Fibroblast of mammary gland (primary cell): ENCODE measurements around the gene GXYLT1.

Experiments
- DNase-seq: peaks from one replicate; pipeline ENCODE4 v3.0.0-alpha.2; 2010; ENCODE audit warnings: low read depth
- H3K4me3 ChIP-seq: 2 replicates; pipeline ENCODE4 v1.5.1; 2011; ENCODE audit warnings: low read depth, mild to moderate bottlenecking, low read length, moderate library complexity; ENCODE audit not compliant: control insufficient read depth
- TF ChIP-seq, protein P1 (sequence below): conservative IDR thresholded peaks from 2 replicates; pipeline ENCODE4 v1.5.1; 2011; ENCODE audit warnings: low read depth, low read length, inconsistent platforms; ENCODE audit not compliant: control insufficient read depth, insufficient read depth

GXYLT1 gene

DNA sequence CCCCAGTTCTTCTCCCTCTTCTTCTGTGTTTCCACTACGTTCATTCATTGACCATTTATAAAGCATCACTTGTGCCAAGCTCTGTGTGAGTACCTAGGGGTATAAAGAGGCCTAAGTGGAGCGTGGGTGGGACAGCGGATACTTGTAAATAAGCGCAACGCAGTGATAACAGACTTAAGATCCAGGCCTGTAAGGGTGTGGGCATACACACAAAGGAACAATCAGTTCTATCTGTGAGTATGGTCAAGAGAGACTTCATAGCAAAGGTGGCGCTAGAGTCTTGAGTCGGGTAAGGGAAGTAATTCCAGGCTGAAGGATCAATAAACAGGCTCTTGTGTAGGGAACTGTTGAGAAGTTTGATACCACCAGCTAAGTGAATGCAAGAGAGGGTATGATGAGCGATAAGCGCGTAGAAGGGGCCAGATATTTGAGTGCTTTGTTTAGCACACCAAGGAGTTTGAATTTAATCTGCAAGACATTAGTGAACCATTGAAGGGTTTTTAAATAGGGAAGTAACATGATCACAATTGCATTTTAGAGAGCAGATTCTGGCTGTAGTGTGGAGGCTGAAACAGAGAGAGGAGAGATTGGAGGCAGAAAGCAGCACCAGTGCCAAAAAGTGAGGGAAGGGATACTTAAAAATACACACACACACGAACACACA lies 1.0 kb upstream of the GXYLT1 start:
- no peak overlapping the region for H3K4me3 ChIP-seq
- TF ChIP-seq, protein P1, sequence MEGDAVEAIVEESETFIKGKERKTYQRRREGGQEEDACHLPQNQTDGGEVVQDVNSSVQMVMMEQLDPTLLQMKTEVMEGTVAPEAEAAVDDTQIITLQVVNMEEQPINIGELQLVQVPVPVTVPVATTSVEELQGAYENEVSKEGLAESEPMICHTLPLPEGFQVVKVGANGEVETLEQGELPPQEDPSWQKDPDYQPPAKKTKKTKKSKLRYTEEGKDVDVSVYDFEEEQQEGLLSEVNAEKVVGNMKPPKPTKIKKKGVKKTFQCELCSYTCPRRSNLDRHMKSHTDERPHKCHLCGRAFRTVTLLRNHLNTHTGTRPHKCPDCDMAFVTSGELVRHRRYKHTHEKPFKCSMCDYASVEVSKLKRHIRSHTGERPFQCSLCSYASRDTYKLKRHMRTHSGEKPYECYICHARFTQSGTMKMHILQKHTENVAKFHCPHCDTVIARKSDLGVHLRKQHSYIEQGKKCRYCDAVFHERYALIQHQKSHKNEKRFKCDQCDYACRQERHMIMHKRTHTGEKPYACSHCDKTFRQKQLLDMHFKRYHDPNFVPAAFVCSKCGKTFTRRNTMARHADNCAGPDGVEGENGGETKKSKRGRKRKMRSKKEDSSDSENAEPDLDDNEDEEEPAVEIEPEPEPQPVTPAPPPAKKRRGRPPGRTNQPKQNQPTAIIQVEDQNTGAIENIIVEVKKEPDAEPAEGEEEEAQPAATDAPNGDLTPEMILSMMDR: no peak
- DNase-seq: peak; percentile 28

DNA sequence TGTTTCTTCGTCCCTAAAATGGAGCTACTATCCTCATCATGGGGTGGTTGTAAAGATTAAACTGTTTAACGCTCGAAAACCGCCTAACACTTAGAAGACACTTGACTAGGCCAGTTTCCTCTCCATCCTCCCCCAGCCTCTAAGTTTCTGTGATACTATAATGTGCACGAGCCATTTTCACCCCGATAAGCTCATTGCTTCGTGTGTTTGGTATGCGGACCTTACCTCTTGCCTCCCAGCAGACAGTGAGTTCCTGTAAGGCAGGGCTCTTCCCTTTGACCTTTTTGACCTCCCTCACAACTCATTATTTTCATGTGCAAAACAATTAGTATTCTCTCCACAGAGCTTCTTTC lies 499 bp upstream of the GXYLT1 start:
- DNase-seq: no peak
- peak overlapping the region; percentile 47 for H3K4me3 ChIP-seq
- TF ChIP-seq, protein P1: no peak

DNA sequence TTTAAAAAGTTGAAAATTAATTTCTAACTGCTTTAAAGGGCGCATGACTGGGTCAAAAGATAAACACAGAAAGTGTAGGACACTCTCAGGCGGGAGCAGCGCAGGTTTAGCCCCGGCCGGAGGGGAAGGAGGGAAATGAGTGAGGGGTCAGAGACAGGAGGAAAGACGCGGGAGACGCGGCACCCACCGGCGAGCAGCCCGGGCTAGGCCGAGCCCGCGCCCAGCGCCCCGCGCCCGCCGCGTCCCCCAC lies 591 bp downstream of the GXYLT1 start:
- no peak for DNase-seq
- TF ChIP-seq, protein P1: no peak
- peak overlapping the region; percentile 64 for H3K4me3 ChIP-seq

DNA sequence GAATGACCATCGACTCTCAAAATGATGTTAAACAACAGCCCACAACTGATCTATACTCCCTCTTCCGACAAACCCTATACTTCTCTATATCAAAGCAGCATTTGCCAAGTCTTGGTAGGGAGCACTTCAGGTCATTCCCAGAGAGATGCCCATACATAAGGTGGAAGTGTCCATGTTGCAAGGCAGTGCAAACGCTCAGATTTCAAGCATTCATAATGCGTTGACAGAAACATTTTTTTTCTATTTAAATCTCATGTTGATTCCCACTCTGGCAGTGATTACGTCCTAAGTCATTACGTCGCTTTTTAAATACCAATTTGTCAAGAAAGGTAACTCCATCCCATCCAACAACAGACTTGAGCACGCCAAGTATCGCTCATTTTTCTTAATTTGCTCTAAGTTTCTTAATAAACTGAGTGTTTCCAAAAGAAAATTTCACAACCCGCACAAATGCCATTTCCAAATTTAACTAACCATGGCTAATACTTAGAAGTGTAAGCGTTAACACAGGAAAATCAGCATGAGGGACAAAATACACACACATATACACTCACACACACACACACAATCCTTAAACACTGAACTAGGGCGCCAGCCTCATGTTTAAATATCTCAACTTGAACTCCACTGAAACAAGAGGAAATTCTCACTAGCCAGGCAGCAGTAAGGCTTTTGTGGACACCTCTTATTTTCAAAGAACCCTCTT lies 1.1 kb downstream of the GXYLT1 start:
- TF ChIP-seq, protein P1: no peak
- peak overlapping the region; percentile 64 for H3K4me3 ChIP-seq
- DNase-seq: peak; percentile 27

DNA sequence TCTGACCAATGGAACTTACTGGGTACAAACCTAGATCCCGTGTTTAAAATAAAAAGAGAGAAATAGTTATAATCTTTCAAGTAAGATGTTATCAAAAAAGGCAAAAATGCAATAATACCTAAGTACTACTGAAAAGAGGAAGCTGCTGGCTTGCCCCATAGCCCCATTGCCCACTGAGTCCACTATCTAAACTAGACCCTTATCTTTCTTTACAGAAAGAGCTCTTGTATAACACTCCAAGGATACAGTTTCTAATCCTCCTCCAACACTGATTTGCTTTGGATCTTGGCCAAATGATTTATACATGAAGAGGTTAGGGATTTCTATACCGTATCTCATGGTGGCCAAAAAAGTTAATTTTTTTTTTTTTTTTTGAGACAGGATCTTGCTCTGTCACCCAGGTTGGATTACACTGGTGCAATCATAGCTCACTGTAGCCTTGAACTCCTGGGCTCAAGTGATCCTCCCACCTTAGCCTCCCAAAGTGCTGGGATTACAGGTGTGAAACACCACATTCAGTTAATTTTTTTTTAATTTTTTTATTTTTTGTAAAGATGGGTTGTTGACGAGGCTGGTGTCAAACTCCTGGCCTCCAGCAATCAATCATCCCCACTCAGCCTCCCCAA lies 2.6 kb downstream of the GXYLT1 start:
- DNase-seq: no peak
- TF ChIP-seq, protein P1: no peak

DNA sequence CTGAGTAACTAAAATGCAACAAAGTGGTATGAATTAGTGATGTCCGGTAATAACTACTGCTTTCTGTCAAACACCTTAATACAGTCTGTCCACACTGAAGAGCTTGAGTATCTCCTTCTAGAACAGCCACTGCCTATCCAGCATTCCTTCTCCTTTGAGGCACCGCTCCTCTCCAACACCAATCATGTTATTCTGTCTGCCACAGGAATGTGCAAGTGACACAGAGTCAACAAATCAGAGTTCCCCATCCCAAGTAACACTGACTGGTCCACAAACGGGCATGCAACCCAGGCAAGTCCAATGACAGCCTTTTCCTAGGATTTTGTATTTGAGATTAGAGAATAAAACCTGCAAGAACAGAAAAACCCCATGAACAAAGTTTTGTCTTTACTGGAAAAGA lies 3.8 kb downstream of the GXYLT1 start:
- H3K4me3 ChIP-seq: no peak overlapping the region
- DNase-seq: peak; percentile 31

More for the DNA sequence above, 2.6 kb downstream of the GXYLT1 start:
- H3K4me3 ChIP-seq: no peak overlapping the region

More for the DNA sequence above, 3.8 kb downstream of the GXYLT1 start:
- TF ChIP-seq, protein P1: no peak
